NB4 (cell line): ENCODE data around the gene CNTNAP2.

Experiments used
- MYC ChIP-seq: IDR thresholded peaks from 2 replicates; pipeline ENCODE4 v1.6.1; 2011; ENCODE audit warnings: low read depth, low read length
- POLR2A ChIP-seq: IDR thresholded peaks from 2 replicates; pipeline ENCODE4 v1.6.1; 2011; ENCODE audit warnings: mild to moderate bottlenecking; ENCODE audit not compliant: insufficient read length; ENCODE audit errors: extremely low read depth
- TF ChIP-seq, protein P1 (sequence below): IDR thresholded peaks from one replicate; pipeline ENCODE4 v1.5.1; 2012; ENCODE audit warnings: low read depth, low read length

DNA sequence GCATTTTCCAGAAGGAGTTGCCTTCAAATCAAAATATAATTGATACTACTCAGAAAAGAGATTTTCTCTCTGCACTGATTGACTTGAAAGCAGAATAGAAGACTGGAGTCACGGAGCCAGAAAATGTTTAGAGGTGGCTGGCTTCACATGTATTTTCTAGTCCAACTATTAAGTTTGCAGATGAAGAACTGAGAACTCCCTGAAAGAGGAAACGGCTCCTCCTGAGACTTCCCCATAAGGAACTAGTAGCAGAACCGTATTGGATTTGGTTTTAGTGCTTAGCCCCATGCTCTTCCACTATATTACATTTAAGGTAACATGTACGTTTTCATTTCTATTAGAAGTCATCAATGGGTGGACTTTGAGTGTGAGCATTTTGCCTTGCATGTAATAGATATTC is 946.3 kb downstream of the CNTNAP2 start:
- TF ChIP-seq, protein P1, sequence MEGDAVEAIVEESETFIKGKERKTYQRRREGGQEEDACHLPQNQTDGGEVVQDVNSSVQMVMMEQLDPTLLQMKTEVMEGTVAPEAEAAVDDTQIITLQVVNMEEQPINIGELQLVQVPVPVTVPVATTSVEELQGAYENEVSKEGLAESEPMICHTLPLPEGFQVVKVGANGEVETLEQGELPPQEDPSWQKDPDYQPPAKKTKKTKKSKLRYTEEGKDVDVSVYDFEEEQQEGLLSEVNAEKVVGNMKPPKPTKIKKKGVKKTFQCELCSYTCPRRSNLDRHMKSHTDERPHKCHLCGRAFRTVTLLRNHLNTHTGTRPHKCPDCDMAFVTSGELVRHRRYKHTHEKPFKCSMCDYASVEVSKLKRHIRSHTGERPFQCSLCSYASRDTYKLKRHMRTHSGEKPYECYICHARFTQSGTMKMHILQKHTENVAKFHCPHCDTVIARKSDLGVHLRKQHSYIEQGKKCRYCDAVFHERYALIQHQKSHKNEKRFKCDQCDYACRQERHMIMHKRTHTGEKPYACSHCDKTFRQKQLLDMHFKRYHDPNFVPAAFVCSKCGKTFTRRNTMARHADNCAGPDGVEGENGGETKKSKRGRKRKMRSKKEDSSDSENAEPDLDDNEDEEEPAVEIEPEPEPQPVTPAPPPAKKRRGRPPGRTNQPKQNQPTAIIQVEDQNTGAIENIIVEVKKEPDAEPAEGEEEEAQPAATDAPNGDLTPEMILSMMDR = no peak
- TF ChIP-seq POLR2A = no peak
- TF ChIP-seq MYC = no peak
